ENCODE measurements around the gene BTF3L4.
"Not testable (repeated sequence)": the region's sequence is repeated elsewhere in the genome, so short reads cannot be mapped to it uniquely, and the experiment has no call there.

Gene BTF3L4

GRCh38 chr1:52055066-52055865 is 829 bp upstream of the BTF3L4 start, which contains the start of gene TXNDC12:
TXNDC12 (minus strand) TSS chr1:52055191; CDS start chr1:52055096, 95 bp downstream.
- peak in 1 of 2 donors; percentile 32 for DNase-seq (ENCODE audit: low read depth in 2 of 2)

GRCh38 chr1:52055866-52056162 is 281 bp upstream of the BTF3L4 start:
- no peak for DNase-seq (ENCODE audit: low read depth in 2 of 2)

- DNase-seq (ENCODE audit: low read depth in 2 of 2): no peak
These were observed 789 bp downstream of the BTF3L4 start for GRCh38 chr1:52056937-52057231.

GRCh38 chr1:52057255-52057654 is 1.2 kb downstream of the BTF3L4 start:
- DNase-seq (ENCODE audit: low read depth in 2 of 2): no peak

GRCh38 chr1:52057876-52058415 is 1.9 kb downstream of the BTF3L4 start:
- no peak for DNase-seq (ENCODE audit: low read depth in 2 of 2)

- DNase-seq (ENCODE audit: low read depth in 2 of 2): no peak
These were observed 3.2 kb downstream of the BTF3L4 start for GRCh38 chr1:52059321-52059720.

GRCh38 chr1:52059888-52060287 is 3.8 kb downstream of the BTF3L4 start:
- DNase-seq (ENCODE audit: low read depth in 2 of 2): no peak

GRCh38 chr1:52060822-52061221 is 4.7 kb downstream of the BTF3L4 start:
- DNase-seq (ENCODE audit: low read depth in 2 of 2): no peak

GRCh38 chr1:52063192-52063591 is 7.1 kb downstream of the BTF3L4 start:
- no peak for DNase-seq (ENCODE audit: low read depth in 2 of 2)

GRCh38 chr1:52070704-52071103 is 14.6 kb downstream of the BTF3L4 start:
- no peak for DNase-seq (ENCODE audit: low read depth in 2 of 2)

- DNase-seq (ENCODE audit: low read depth in 2 of 2): no peak
These were observed 16.2 kb downstream of the BTF3L4 start for GRCh38 chr1:52072291-52072690.

GRCh38 chr1:52077277-52077676 is 21.2 kb downstream of the BTF3L4 start:
- DNase-seq (ENCODE audit: low read depth in 2 of 2): not testable (repeated sequence)

- DNase-seq (ENCODE audit: low read depth in 2 of 2): no peak
These were observed 23.9 kb downstream of the BTF3L4 start for GRCh38 chr1:52080014-52080415.

- DNase-seq (ENCODE audit: low read depth in 2 of 2): not testable (repeated sequence)
These were observed 31.8 kb downstream of the BTF3L4 start for GRCh38 chr1:52087892-52088291.

- DNase-seq (ENCODE audit: low read depth in 2 of 2): not testable (repeated sequence)
These were observed 38.2 kb downstream of the BTF3L4 start for GRCh38 chr1:52094300-52094699.

- DNase-seq (ENCODE audit: low read depth in 2 of 2): no peak
These were observed 40.1 kb downstream of the BTF3L4 start for GRCh38 chr1:52096216-52096615.

- no peak for DNase-seq (ENCODE audit: low read depth in 2 of 2)
These were observed 42.2 kb downstream of the BTF3L4 start for GRCh38 chr1:52098139-52098871.

GRCh38 chr1:52102336-52103013 is 46.4 kb downstream of the BTF3L4 start:
- DNase-seq (ENCODE audit: low read depth in 2 of 2): no peak

- no peak for DNase-seq (ENCODE audit: low read depth in 2 of 2)
These were observed 55.4 kb downstream of the BTF3L4 start for GRCh38 chr1:52111492-52111891.

- DNase-seq (ENCODE audit: low read depth in 2 of 2): no peak
These were observed 56.4 kb downstream of the BTF3L4 start for GRCh38 chr1:52112489-52112888.

- DNase-seq (ENCODE audit: low read depth in 2 of 2): no peak
These were observed 63.4 kb downstream of the BTF3L4 start for GRCh38 chr1:52119301-52120079.

GRCh38 chr1:52122384-52122783 is 66.3 kb downstream of the BTF3L4 start:
- DNase-seq (ENCODE audit: low read depth in 2 of 2): no peak

Measured in stimulated activated CD8-positive, alpha-beta memory T cell treated with anti-CD3 and anti-CD28 coated beads, Interleukin-7, amount 100 ng/mL, for 1 hour (primary cell).